Heart left ventricle (tissue), 16 donors: ENCODE measurements around the gene KCND3. TPM values are rescaled to one million over a fixed set of nuclear protein-coding genes. Genes with fewer than 3 reads are reported as not detected.
A peak's percentile ranks its signal among the peaks of the same experiment; 100 is the strongest.

Source experiments
- ATAC-seq, 4 donors: fragments of 200-7000 bp; cut with Tn5 transposase; one replicate each; pipeline ENCODE4 v1.9.1; 2020 to 2022; ENCODE audit warnings: moderate library complexity in 4 of 4, mild to moderate bottlenecking in 3 of 4, moderate number of reproducible peaks in 1 of 4
- DNase-seq, 5 donors: peaks; one replicate each; pipeline ENCODE4 v3.0.0-alpha.2; 2020
- H3K27ac ChIP-seq, 12 donors: fragments of 200-600 bp; sonication (generic) in 4 of 12; one replicate each; pipeline versions ENCODE4 v1.5.0 to v1.8.0; 2016 to 2022; ENCODE audit warnings: mild to moderate bottlenecking in 2 of 12
- H3K27me3 ChIP-seq, 9 donors: fragments of 200-600 bp; sonication (generic) in 2 of 9; one replicate each; pipeline versions ENCODE4 v1.5.1 to v1.8.0; 2016 to 2022; ENCODE audit warnings: mild to moderate bottlenecking in 3 of 9
- H3K36me3 ChIP-seq, 9 donors: fragments of 200-600 bp; sonication (generic) in 2 of 9; one replicate each; pipeline versions ENCODE4 v1.5.0 to v1.8.0; 2018 to 2022; ENCODE audit warnings: mild to moderate bottlenecking in 2 of 9
- H3K4me1 ChIP-seq, 12 donors: fragments of 200-600 bp; sonication (generic) in 4 of 12; one replicate each; pipeline versions ENCODE4 v1.5.0 to v1.8.0; 2016 to 2022; ENCODE audit warnings: mild to moderate bottlenecking in 3 of 12
- H3K4me3 ChIP-seq, 12 donors: fragments of 200-600 bp; sonication (generic) in 4 of 12; one replicate each; pipeline versions ENCODE4 v1.5.0 to v1.8.0; 2017 to 2022; ENCODE audit warnings: mild to moderate bottlenecking in 9 of 12, moderate library complexity in 4 of 12
- H3K9me3 ChIP-seq, 12 donors: fragments of 200-600 bp; sonication (generic) in 4 of 12; one replicate each; pipeline versions ENCODE4 v1.5.0 to v1.8.0; 2016 to 2022; ENCODE audit warnings: mild to moderate bottlenecking in 1 of 12
- POLR2A ChIP-seq, 2 donors: fragments of 450-650 bp; IDR thresholded peaks; one replicate each; pipeline ENCODE4 v1.6.1; 2017; ENCODE audit warnings: antibody characterized with exemption in 2 of 2, mild to moderate bottlenecking in 2 of 2, moderate library complexity in 2 of 2
- WGBS, 4 donors: extraction: QIAGEN DNeasy Blood & Tissue Kit in 2 of 4; methylation state at CpG; one replicate each; pipeline versions ENCODE4 v1.1.5 to v1.1.7; 2013 to 2018; 5-methylcytosine and 5-hydroxymethylcytosine counted together
- intact Hi-C, 10 donors: fragments of 100-400 bp; cut with DNase I; formaldehyde crosslinking; loops; one replicate each; pipeline versions ENCODE4 v1.11.1 to v1.14.2; 2022
- polyA plus RNA-seq, 2 donors: library from polyadenylated mRNA; stranded (reverse); fragments of 200-250 nt; gene quantifications; one replicate each; pipeline ENCODE4 v1.2.3, GENCODE V29; 2013
- total RNA-seq, 9 donors: library from RNA; depleted of rRNA in 2 of 9; stranded (reverse); fragments of >200 nt in 2 of 9; fragmentation: NEBNext Ultra II Directional in 3 of 9; extraction: Animal tissue kit (Norgen Biotek cat#: 25700) in 3 of 9; gene quantifications; one replicate each; pipeline versions ENCODE4 v1.1.0 to v1.2.4, GENCODE V29; 2016 to 2023
- TF ChIP-seq, protein P1 (sequence below), 12 donors: fragments of 200-600 bp; sonication (generic) in 4 of 12; IDR thresholded peaks; one replicate each; pipeline versions ENCODE4 v1.5.0 to v1.8.0; 2018 to 2022; ENCODE audit warnings: antibody characterized with exemption in 12 of 12, mild to moderate bottlenecking in 5 of 12
- donor health status: ischemic (EF 13 %, LVEDD 7.1; RV severe dilation, severe dysfunction).
- donor health status: healthy with polysubstance abuse.
- donor health status: DM: no; HTN: yes; CAD: no.
- donor health status: DM: no; HTN: no; CAD: no.
- donor health status: ischemic (EF 25% LVEDD 6.9; RV normal size, moderate dysfunction).
- donor health status: ischemic (EF 25% LVEDD 5.7; RV mildly dilated, moderate dysfunction).
- donor health status: healthy.
- donor health status: DM: yes; HTN: yes; CAD: no.
- donor health status: ischemic (EF 35%, LVEDD 5.7; RV mildly dilated, moderate dysfunction).
- donor health status: nonischemic (EF 11% LVEDD 7.7; RV severe dilation, severe dysfunction).
- donor health status: DM: yes; HTN: yes; CAD: no.
- donor health status: PGD.
- donor health status: ischemic (EF 29% LVEDD 5.4; RV normal size, mild dysfunction).
- donor health status: nonischemic (EF 23%, LVEDD 6.1; RV moderate dilation, normal function).

The KCND3 gene
- total and polyA plus RNA-seq, 11 donors: 7.2 to 23.0 (median 15.3) TPM

- no peak overlapping the region for H3K27ac ChIP-seq
- ATAC-seq (no peak), DNase-seq (no peak)
- no peak overlapping the region for H3K4me3 ChIP-seq
- no peaks in the 10 kb centered on the region for H3K9me3 ChIP-seq
- H3K4me1 ChIP-seq: peaks cover 0 to 13% (median 0%) of the 10 kb centered on the region in 12 donors
- no peaks in the 10 kb centered on the region for H3K36me3 ChIP-seq
- WGBS, 4 donors: 77 to 79% (median 79%) methylated on average over 6 of the region's 6 CpGs
- intact Hi-C loops: no loop called here
- H3K27me3 ChIP-seq: no peaks in the 10 kb centered on the region
- no peak for TF ChIP-seq POLR2A (IDR thresholded peaks at IDR 0.05)
- TF ChIP-seq, protein P1, sequence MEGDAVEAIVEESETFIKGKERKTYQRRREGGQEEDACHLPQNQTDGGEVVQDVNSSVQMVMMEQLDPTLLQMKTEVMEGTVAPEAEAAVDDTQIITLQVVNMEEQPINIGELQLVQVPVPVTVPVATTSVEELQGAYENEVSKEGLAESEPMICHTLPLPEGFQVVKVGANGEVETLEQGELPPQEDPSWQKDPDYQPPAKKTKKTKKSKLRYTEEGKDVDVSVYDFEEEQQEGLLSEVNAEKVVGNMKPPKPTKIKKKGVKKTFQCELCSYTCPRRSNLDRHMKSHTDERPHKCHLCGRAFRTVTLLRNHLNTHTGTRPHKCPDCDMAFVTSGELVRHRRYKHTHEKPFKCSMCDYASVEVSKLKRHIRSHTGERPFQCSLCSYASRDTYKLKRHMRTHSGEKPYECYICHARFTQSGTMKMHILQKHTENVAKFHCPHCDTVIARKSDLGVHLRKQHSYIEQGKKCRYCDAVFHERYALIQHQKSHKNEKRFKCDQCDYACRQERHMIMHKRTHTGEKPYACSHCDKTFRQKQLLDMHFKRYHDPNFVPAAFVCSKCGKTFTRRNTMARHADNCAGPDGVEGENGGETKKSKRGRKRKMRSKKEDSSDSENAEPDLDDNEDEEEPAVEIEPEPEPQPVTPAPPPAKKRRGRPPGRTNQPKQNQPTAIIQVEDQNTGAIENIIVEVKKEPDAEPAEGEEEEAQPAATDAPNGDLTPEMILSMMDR (IDR thresholded peaks at IDR 0.05): no peak
Measured at GRCh38 chr1:111867868-111868440, 121.5 kb downstream of the KCND3 start.

GRCh38 chr1:111864862-111865261, 124.6 kb downstream of the KCND3 start:
- Histone ChIP-seq H3K27ac (no peak overlapping the region), H3K36me3 (no peaks in the 10 kb centered on the region), H3K4me3 (no peak overlapping the region), H3K27me3 (no peaks in the 10 kb centered on the region), H3K9me3 (no peaks in the 10 kb centered on the region), H3K4me1 (peaks cover 0 to 23% (median 0%) of the 10 kb centered on the region in 12 donors)
- TF ChIP-seq POLR2A (IDR thresholded peaks at IDR 0.05): no peak
- TF ChIP-seq, protein P1 (IDR thresholded peaks at IDR 0.05): no peak
- intact Hi-C loops: no loop called here
- 13 to 22% (median 21%) methylated on average over 3 of the region's 3 CpGs for WGBS, 4 donors
- ATAC-seq (peak in 1 of 4 donors; percentile 20), DNase-seq (no peak)

DNA sequence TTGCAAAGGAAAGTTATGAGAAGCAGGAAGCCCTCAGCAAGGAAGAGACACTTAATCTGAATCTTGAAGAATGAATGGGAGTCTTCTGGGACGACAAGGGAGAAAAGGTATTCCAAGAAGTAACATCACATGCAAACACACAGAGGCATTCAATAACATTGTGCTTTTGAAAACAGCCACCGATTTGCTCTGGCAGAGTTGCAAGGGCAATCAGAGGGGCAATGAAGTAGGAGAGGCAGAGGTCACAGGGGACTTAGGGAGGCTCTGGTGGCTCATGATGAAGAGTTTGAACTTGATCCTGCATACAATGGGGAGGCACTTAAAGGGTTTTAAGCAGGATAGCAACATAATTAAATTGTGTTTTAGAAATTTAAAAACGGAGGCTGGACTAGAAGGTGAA, 126.1 kb downstream of the KCND3 start:
- peaks cover 0 to 23% (median 0%) of the 10 kb centered on the region in 12 donors for H3K4me1 ChIP-seq
- DNase-seq (no peak), ATAC-seq (no peak)
- H3K36me3 ChIP-seq: no peaks in the 10 kb centered on the region
- whole genome bisulfite sequencing, 4 donors: 61 to 78% (median 68%) methylated on average over 3 of the region's 3 CpGs
- H3K4me3 ChIP-seq: no peak overlapping the region
- no peak overlapping the region for H3K27ac ChIP-seq
- intact Hi-C loops: no loop called here
- no peaks in the 10 kb centered on the region for H3K9me3 ChIP-seq
- TF ChIP-seq POLR2A (IDR thresholded peaks at IDR 0.05): no peak
- TF ChIP-seq, protein P1 (IDR thresholded peaks at IDR 0.05): no peak
- no peaks in the 10 kb centered on the region for H3K27me3 ChIP-seq

GRCh38 chr1:111862599-111862998, 126.9 kb downstream of the KCND3 start:
- Histone ChIP-seq H3K9me3 (no peaks in the 10 kb centered on the region), H3K36me3 (no peaks in the 10 kb centered on the region), H3K27ac (no peak overlapping the region), H3K27me3 (no peaks in the 10 kb centered on the region), H3K4me1 (peaks cover 0 to 23% (median 0%) of the 10 kb centered on the region in 12 donors), H3K4me3 (no peak overlapping the region)
- no peak for DNase-seq
- peak in 3 of 4 donors; percentile 33 to 65 (median 36) for ATAC-seq
- no peak for TF ChIP-seq POLR2A (IDR thresholded peaks at IDR 0.05)
- TF ChIP-seq, protein P1 (IDR thresholded peaks at IDR 0.05): no peak
- 49 to 60% (median 56%) methylated on average over 3 of the region's 3 CpGs for WGBS, 4 donors
- intact Hi-C loops: no loop called here
